Astrocyte of the cerebellum (primary cell): ENCODE measurements around the gene CLDN14.

Experiments
- DNase-seq: peaks from one replicate; pipeline ENCODE4 v3.0.0-alpha.2; 2011; ENCODE audit warnings: low read depth
- H3K4me3 ChIP-seq: 2 replicates; pipeline ENCODE4 v1.5.1; 2011; ENCODE audit warnings: mild to moderate bottlenecking, low read depth, low read length, moderate library complexity
- in situ Hi-C: cut with HindIII; loops from 2 replicates; pipeline ENCODE4 v1.10.0; 2017; ENCODE audit warnings: low sequenced_read_pairs
- TF ChIP-seq, protein P1 (sequence below): IDR thresholded peaks from 2 replicates; pipeline ENCODE4 v1.5.1; 2012; ENCODE audit warnings: low read length, low read depth, moderate library complexity, mild to moderate bottlenecking; ENCODE audit errors: missing control alignments

Gene CLDN14

DNA sequence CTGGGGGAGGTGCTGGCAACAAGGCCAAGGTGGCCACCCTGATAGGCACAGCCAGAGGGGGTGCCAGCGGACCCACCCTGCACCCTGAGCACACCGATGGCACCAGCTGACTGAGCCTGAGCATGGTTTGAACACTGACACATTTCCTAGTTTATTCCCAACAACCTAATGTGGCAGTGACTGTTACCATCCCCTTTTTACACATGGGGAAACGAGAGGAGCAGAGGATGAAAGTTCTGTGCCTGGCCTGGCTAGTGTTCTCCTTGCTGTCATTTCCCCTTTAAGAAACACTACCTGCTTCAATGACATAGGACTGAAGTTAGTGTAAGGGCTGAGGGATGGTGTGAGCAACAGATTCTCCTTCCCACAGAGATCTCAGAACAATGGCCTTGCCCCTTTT lies 15.3 kb downstream of the CLDN14 start:
- in situ Hi-C loops: no loop called here
- TF ChIP-seq, protein P1, sequence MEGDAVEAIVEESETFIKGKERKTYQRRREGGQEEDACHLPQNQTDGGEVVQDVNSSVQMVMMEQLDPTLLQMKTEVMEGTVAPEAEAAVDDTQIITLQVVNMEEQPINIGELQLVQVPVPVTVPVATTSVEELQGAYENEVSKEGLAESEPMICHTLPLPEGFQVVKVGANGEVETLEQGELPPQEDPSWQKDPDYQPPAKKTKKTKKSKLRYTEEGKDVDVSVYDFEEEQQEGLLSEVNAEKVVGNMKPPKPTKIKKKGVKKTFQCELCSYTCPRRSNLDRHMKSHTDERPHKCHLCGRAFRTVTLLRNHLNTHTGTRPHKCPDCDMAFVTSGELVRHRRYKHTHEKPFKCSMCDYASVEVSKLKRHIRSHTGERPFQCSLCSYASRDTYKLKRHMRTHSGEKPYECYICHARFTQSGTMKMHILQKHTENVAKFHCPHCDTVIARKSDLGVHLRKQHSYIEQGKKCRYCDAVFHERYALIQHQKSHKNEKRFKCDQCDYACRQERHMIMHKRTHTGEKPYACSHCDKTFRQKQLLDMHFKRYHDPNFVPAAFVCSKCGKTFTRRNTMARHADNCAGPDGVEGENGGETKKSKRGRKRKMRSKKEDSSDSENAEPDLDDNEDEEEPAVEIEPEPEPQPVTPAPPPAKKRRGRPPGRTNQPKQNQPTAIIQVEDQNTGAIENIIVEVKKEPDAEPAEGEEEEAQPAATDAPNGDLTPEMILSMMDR: no peak
- H3K4me3 ChIP-seq: no peak overlapping the region
- DNase-seq: no peak

DNA sequence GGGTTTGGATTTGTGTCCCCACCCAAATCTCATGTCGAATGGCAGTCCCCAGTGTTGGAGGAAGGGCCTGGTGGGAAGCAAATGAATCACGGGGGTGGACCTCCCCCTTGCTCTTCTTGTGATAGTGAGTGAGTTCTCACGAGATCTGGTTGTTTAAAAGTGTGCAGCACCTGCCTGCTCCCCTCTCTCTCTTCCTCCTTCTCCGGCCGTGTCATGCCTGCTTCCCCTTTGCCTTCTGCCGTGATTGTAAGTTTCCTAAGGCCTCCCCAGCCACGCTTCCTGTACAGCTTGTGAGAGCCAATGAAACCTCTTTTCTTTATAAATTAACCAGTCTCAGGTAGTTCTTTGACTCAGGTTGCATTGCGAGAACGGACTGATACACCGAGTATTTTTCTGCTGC lies 15.9 kb downstream of the CLDN14 start:
- DNase-seq: no peak
- TF ChIP-seq, protein P1: no peak
- no peak overlapping the region for H3K4me3 ChIP-seq
- in situ Hi-C loops: no loop called here

DNA sequence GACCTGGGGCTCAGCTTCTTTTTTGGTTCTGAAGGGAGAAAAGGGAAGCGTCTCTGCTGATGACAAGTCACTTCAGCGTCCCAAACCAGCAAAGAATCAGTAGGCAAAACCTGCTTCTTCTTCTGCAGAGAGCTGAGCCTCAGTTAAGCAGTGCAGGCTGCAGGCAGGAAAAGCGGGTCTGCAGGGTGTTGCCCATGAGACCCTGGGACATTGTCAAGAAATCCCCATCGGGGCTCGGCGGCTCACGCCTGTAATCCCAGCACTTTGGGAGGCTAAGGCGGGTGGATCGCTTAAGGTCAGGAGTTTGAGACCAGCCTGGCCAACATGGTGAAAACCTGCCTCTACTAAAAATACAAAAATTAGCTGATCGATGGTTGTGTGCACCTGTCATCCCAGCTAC lies 16.7 kb downstream of the CLDN14 start:
- TF ChIP-seq, protein P1: no peak
- in situ Hi-C loops: no loop called here
- H3K4me3 ChIP-seq: no peak overlapping the region
- DNase-seq: no peak

DNA sequence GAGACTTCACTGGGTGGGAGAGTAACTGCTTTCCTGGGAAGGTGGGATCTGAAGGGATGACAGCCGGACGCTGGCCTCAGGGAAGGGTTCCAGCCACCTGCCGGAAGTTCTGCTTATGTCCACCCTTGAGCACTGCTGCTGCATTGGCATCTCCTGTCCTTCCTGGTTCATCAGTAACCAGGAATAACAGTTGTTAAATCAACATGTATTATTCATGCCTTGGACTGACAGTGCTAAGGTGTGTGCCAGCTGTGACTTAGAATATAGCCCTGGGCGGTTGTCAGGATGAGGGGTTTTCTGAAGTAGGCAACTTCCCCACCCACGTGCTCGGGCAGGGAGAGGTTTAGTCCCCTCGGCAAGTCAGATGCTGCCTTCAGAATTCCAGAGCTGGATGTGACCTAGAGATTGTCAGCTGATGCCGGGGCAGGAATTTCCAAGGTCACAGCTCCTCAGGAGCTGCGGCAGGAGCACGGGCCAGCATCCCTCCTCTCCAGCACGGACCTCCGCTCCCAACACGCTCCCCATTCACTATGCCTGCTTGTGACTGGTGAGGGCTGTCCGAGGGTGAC lies 17.9 kb downstream of the CLDN14 start:
- TF ChIP-seq, protein P1: no peak
- DNase-seq: no peak
- no peak overlapping the region for H3K4me3 ChIP-seq
- in situ Hi-C loops: no loop called here

DNA sequence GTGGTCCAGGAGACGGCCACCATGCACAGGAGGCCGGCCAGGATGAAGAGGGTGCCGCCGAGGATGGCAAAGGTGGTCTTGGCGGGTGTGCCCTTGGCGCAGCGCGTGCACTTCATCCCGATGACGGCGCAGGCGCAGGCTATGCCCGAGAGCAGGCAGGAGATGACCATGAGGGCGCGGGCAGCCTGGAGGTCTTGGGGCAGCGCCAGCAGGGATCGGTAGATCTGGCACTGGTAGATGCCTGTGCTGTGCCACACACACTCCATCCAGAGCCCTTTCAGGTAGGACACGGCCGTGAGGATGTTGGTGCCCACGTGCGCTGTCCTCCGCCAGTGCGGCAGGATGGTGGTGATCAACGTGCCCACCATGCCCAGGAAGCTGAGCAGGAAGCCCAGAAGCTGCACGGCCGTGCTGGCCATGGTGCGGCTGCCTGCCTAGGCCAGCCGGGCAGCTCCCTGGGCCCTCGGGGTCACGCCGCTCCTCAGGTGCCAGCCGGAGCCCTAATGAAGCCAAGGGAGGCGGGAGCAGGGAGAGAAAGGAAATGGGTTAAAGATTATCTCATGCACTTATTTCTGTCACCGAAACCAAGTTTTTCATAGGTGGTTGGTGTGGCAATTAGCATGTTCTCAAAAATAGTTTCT lies 18.5 kb downstream of the CLDN14 start:
- no peak overlapping the region for H3K4me3 ChIP-seq
- TF ChIP-seq, protein P1: no peak
- DNase-seq: no peak
- in situ Hi-C loops: no loop called here

DNA sequence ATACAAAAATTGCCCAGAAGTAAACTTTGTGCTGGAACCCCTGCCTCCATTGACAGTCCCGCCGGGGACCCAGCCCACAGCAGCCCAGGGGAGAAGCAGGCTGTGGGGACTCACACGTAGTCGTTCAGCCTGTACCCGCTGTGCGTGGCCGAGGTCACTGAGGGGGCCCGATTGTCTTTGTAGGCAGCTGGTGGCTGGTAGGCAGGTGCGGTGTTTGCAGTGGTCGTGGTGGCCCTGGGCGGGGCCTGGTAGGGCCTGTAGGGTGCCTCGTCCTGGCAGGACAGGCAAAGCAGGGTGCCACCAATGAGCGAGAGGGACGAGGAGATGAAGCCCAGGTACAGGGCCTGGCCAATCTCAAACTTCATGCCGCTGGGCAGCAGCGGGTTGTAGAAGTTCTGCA lies 19.1 kb downstream of the CLDN14 start:
- TF ChIP-seq, protein P1: no peak
- in situ Hi-C loops: no loop called here
- DNase-seq: no peak
- no peak overlapping the region for H3K4me3 ChIP-seq
